HG02885 (cell line): ENCODE data around the gene CMYA5.
"Not testable (repeated sequence)": the region's sequence is repeated elsewhere in the genome, so short reads cannot be mapped to it uniquely, and the experiment has no call there.

ENCODE experiments used
- ATAC-seq: cut with Tn5 transposase; IDR thresholded peaks from one replicate; pipeline ENCODE4 v1.9.1; 2021; ENCODE audit warnings: mild to moderate bottlenecking; ENCODE audit not compliant: unreplicated experiment, poor library complexity

The CMYA5 gene

GRCh38 chr5:79746642-79747569 lies 57.3 kb downstream of the CMYA5 start:
- ATAC-seq = no peak

DNA sequence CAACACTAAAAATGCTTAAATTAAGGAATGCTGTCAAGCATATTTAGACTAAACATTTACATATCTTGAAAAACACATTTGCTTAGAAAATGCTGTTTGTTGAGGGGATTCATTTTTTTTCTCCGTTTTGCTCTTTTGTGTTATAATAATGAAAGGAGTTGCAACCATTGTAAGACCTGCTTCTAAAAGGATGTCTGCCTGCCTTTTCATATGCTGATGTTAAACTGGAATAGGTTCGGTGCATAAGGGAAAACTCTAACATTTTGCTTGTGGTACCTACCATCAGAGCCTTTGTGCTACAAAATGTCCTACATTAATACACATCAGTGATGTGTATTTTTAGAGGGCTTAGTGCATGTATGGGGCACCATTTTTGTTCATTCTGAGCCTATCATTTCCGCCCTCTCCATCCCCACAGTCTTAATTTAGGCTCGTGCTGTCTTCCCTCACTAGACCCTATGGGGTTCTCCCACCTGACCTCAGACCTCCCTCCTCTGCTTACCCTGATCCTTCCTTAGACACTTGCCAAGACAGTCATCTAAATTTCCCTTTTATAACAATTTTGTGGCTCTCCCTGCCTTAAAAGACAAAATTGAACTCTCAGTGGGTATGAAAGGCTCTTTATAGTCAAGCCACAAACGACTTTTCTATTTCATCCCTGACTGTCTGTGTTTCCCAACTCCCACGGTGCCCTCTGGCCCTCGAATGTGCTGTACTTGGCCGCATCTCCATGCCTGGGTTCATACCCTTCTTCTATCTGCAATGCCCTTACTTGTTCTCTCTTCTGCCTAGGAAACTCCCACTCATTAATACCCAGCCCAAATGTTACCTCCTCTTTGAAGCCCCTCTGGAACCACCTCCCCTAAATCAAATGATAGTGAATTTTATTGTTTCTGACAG lies 61.2 kb downstream of the CMYA5 start:
- ATAC-seq = no peak

GRCh38 chr5:79753092-79753491 lies 63.5 kb downstream of the CMYA5 start:
- no peak for ATAC-seq

DNA sequence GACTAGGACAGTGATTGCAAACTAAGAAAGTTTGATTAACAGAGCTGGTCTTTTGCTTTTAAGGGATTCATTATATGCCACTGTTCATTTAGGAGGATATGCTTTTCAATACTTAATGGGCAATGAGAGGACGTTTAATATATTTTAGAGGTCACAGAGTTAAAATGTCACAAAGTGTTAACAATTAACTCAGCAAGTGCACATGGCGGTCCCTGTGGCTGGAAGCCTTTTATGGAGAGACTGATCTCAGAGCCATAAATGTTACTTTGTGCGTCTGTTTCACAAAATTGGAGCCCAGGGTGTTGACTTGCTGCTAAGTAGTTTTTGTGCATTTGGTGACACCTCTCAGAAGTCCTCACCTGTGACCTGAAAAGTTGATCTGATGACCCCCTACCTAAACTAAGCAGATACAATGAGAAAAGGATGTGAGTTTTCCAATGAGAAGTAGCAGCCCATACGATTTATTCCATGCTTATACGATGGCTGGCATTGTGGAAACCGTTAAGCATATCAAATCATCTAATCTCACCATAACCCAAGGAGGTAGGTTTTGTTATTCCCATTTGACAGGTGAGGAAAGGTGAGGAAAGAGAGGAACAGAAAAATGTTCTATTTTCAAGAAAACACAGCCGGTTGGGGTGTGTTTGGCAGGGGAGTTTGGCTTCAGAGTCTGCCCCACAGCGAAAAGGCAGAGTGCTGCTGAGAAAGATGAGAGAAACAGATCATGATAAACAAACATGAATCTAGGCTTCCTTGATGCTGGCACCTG lies 64.4 kb downstream of the CMYA5 start:
- ATAC-seq = no peak

DNA sequence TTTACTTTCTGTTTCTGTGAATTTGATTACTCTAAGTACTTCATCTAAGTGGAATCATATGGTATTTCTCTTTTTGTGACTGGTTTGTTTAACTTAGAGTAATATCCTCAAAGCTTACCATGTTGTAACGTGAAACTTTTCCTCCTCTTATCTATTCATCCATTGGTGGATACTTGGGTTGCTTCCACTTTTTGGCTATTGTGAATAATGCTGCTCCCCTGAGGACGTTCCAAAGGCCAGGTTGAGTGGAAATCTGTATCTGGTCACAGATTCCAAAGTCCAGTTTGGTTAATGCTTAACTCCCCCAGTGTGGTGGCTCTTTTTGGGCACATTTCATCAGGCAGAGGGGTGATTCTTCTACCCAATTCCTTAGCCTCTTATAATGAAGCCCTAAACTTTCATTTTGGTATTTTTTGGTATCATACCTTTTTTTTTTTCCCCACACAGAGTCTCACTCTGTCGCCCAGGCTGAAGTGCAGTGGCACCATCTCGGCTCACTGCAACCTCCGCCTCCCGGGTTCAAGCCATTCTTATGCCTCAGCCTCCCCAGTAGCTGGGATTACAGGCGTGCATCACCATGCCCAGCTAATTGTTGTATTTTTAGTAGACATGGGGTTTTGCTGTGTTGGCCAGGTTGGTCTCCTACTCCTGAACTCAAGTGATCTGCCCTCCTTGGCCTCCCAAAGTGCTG lies 65.4 kb downstream of the CMYA5 start:
- ATAC-seq = no peak

- ATAC-seq = no peak
Measured at GRCh38 chr5:79756076-79756475, 66.4 kb downstream of the CMYA5 start.

- no peak for ATAC-seq
Measured at GRCh38 chr5:79759436-79759835, 69.8 kb downstream of the CMYA5 start.

DNA sequence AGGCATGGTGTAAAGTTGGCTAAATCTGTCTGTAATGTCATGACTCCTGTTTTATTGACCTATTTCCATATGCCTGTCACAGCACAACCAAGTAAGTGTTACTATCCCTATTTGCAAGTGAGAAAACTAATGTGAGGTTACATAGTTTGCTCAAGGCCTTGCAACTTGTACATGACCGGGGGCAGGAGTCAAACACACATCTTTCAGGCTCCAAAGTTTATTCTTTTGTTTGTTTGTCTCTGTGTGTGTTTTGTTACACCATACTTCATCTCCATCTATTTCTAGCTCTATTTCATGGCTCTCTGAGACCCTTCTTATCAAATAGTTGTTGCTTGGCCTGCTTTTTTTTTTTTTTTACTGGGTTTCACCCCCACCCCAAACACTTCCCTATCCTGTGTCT lies 70.2 kb downstream of the CMYA5 start:
- no peak for ATAC-seq

DNA sequence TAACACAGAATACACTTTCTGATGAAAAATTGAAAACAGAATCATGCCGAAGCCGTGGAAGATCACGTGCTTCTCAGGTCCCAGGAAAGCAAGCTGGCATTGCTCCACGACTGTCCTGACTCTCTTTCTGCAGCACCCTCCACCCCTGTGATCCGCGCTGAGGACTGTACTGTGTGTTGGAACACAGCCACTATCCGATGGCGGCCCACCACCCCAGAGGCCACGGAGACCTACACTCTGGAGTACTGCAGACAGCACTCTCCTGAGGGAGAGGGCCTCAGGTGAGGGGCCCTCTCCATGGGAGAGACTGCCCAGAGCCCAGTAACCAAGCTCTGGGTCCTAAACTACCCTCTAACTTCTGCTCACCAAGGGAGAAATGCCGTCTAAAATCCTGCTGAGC lies 73.3 kb downstream of the CMYA5 start:
- no peak for ATAC-seq

- not testable (repeated sequence) for ATAC-seq
Measured at GRCh38 chr5:79764147-79764546, 74.5 kb downstream of the CMYA5 start.

DNA sequence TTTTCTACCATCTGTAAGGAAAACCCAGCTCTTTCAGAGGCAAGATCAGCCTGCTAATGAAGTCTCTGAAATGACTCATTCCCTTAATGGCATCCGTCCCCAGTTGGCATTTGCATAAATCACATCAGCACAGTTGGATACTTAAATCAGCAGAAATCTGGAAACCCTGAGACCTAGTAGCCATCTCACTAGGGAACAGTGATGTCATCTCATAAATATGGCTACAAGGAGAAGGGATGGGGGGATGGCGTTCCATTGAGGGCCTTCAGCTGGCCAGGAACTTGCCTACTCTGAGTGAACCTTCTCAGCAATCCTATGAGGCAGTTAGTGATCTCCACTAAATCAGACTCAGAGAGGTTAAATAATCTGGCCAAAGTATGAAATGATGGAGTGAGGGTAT lies 81.8 kb downstream of the CMYA5 start:
- ATAC-seq = no peak

DNA sequence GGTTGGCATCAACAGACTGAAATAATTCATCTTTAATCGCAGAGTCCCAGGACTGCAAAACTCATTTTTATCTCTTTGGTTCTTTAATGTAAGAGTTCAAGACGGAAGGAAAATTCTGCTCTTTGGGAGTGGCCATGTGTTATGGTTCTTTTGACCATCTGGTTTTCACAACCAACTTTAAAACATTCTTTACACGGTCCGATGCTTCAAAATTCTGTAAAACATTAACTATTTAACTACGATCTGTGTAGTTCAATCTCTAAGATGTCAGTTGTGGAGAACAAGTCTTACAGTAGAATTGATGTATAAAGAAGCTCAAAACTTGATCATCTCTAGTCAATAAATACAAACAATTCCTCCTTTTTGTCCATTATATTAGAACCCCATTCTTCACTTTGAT lies 83.0 kb downstream of the CMYA5 start:
- no peak for ATAC-seq

DNA sequence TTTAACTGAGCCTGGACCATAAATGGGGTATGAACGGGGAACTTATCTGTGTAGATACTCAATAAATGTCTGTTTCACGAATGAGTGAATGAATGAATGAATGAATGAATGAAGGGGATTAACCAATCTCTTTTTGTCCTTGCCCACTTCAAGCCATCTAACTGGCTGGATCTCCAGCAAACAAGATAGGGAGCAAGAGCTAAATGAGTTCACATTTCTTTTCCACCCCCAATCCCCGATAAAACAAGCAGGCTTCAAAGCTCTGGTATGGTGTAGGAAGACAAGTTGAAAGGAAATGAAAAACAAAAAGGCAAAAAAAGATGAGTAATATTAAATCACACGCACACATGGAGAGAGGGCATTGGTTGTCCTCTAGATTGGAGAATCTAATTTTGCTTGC lies 84.0 kb downstream of the CMYA5 start:
- ATAC-seq = no peak

DNA sequence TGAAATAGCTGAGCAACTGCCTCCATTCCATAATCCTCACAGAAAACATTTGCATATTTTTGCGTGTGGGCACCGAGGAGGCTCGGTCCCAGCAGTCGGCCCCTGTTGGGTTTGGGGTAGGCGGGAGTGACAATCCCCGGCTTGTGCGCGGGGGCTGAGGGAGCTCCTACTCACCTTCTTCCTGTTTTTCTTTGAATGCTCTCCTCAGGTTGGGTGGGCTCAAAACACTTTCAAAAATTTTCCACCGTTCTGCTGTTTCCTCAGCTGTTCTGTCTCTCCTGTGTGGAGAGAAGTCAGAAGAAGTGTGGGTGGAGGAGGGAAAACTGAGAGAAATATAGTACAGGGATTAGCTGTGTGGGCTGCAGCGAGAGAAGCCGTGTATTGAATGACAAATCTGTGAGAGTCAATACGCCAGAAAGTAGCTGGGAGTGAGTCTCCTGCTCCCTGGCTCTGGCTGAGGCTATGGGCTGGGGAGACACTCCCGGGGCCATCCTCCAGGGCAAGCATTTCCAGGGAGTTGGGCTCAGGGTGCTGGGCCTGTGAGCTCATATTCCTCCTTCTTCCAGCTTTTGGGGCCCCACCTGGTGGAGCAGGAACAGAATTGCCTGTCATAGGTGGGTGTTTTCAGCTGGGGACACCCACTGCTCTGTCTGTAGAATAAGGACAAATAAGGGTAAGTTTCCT lies 84.7 kb downstream of the CMYA5 start:
- no peak for ATAC-seq

GRCh38 chr5:79774855-79775237 lies 85.2 kb downstream of the CMYA5 start:
- no peak for ATAC-seq

- ATAC-seq = not testable (repeated sequence)
Measured at GRCh38 chr5:79784741-79785140, 95.1 kb downstream of the CMYA5 start.

GRCh38 chr5:79785983-79786382 lies 96.3 kb downstream of the CMYA5 start:
- no peak for ATAC-seq

GRCh38 chr5:79787448-79787847 lies 97.8 kb downstream of the CMYA5 start:
- ATAC-seq = no peak

DNA sequence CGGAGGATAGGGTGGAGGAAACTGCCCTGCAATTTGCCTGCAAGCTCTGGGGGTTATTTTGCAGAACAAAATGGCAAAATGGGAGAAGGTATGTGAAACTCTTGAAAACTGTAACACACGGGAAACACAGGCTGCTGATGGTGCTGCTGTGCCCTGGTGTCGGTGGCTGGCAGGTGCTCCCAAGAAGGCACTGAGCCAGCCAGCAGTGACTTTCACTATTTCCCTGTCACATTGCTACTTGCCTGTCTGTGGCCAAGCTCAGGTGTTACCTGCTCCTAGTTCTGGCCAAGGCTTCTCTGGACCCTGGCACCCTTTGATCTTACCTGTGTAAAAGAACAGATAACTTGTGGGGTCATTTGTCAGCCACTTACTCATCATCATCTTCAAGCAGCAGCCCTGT lies 102.2 kb downstream of the CMYA5 start:
- no peak for ATAC-seq
